RKO (cell line): ENCODE data around the gene ACSL4.
A peak's percentile ranks its signal among the peaks of the same experiment; 100 is the strongest.
"Not testable (repeated sequence)": the region's sequence is repeated elsewhere in the genome, so short reads cannot be mapped to it uniquely, and the experiment has no call there.

Experiments
- DNase-seq: peaks from one replicate; pipeline ENCODE4 v3.0.0-alpha.2; 2016; ENCODE audit warnings: low spot score

The ACSL4 gene

DNA sequence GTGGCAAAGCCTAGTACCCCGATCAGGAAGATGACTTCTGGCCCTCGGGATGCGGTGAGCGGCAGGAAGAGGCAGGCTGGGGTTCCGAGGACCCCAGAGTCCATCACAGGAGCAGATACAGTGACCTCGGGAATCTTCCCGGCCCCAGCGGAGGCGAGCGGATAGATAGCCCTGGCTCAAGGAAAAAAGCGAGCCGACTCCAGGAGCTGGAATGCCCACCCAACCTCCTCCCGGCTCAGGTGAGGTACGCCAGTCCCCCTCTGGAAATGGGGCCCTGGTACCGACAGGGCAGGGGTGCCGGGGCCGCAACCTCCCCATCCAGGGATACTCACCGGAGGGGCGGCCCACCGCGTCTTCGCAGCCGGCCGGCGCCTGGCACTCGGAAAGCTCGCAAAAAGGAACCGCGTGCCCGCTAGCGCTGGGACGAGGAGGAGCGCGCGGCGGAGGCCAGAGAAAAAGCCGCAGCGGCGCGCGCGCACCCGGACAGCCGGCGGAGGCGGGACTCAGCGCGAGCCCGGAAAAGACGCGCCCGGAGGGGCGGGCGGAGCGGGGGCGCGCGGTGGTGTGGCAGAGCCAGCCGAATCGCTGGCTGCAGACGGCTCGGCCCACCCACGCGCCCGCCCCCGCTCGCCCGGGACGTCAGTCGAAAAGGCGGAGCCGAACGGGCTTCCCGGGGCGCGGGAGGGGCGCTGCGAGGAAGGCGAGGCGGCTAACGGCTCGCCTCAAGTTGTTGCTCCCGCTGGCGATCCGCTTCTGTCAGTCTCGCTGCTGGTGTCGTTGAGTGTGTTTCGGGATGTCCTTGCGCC lies at the start of gene ACSL4:
Gene ACSL4 (minus strand): TSS at position 451 of the 806 bp plus-strand sequence. CDS start 49,894 bp downstream, outside the sequence.
- peak; percentile 80 for DNase-seq

DNA sequence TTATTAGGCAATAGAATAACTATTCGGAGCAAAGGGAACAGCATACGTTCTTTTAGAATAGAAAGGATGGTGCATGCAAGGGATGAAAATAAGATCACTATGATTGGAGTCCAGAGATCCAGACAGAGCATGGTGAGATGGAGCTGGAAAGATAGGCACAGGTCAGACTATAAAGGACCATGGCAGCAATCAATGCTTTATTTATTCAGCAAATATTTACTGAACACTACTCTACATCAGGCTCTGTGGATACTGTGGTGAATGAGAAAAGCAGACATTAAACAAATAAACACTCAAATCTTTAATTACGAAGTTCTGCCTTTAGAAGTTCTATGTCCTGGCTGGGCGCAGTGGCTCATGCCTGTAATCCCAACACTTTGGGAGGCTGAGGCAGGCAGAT lies 44.7 kb upstream of the ACSL4 start:
- DNase-seq = no peak

DNA sequence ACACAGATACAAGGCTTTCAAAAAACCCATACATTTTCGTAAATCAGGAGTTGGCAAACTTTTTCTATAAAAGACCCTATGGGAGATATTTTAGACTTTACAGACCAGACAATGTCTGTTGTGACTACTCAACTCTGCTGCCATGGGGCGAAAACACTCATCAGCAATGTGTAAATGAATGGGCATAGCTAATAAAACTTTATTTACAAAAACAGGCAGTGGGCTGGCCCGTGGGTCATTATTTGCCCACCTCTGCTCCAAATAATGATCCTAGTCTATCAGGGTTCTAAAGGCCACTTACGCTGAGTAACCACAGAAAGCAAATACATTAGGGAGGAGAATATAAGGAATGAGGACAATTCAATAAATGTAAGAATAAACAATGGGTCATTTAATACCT lies 43.9 kb upstream of the ACSL4 start:
- no peak for DNase-seq

DNA sequence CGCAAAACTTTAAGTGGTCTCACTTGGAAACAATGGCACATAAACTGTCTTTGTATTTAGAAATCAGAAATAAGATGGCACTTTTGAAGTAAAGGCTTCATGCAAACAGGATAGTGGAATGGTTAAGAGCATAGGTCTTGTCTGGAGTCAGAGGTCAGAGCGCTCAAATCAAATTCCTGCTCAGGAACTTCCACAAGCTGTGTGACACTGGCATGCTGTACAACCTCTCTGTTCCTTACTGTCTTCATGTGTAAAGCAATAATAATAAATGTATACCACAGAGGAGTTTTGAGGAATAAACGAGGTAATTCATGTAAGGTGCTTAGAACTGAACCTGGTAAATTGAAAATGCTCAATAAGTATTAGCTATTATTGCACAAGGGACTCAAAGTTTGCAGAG lies 43.4 kb upstream of the ACSL4 start:
- DNase-seq = no peak

- no peak for DNase-seq
Observed at GRCh38 chrX:109775386-109775785, 42.3 kb upstream of the ACSL4 start.

GRCh38 chrX:109774706-109775105 lies 41.6 kb upstream of the ACSL4 start:
- peak; percentile 45 for DNase-seq

GRCh38 chrX:109774136-109774535 lies 41.1 kb upstream of the ACSL4 start:
- DNase-seq = no peak

DNA sequence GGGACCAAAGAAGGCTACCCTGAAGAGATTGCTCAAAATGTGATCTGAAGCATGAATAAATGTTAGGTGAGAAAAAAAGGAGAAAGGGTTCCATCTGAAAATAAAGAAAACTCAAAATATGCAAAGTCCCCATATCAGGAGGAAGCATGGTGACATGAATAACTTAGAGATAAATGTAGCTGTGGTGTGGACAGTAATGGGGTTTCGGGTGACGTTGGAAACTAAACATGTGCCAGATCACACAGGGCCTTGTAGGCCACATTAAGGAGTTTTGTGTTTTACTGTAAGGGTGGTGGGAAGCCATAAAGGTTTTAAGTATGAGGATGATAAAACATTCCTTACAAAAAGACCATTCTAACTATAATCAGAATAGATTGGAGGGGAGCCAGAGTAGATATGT lies 40.3 kb upstream of the ACSL4 start:
- DNase-seq = no peak

GRCh38 chrX:109770780-109771179 lies 37.7 kb upstream of the ACSL4 start:
- DNase-seq = no peak

- DNase-seq = no peak
Observed at GRCh38 chrX:109760922-109761250, 27.8 kb upstream of the ACSL4 start.

DNA sequence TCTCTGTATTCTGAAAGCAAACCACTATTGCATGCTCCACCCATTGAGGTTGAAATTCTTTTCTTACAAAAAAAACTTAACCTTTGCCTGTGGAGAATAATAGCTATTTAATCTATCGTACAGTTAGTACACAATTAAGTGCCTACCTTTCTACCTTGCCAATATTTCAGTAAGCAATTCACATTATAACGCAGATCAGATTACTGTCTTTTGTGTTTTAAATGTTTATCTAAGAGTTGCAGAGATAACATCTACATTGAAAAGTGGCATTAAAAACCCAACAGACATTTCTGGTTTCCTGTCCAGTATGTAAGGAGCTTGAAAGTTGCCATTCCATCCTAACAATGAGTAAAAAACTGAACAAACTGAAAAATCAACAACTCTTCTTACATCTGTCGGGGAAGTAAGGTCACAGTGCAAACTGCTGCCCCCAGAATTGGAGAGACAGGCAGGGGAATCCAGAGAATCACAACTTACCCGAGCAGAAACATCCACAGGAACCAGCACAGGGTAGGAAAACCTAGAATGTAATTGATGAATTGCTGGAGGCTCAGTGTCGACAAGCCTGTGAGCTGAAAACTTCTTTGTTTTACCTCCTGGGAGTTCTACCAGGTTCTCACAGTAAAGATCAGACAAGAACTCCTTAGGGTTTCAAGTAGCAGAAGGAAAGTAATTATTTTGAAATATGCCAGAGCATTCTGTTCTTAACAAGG lies 27.3 kb upstream of the ACSL4 start:
- no peak for DNase-seq

- no peak for DNase-seq
Observed at GRCh38 chrX:109753256-109753655, 20.2 kb upstream of the ACSL4 start.

DNA sequence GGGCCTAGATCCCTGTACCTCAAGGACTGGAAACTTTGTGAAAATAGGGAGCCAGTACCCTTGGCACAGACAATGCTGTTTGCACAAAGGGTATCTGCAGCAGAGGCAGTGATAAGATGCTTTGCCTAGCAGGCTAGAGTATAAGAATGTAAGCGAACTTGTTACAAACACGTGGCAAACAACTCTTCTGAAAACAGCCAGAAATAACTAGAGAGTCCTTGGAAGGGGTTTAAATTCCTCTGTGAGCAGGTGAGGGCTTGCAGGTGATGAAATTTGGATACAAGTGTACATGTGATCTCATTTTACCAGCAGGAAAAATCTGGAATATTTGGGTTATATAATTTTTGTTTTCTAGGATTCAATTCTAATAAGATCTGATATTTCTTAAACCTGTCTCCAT lies 18.6 kb upstream of the ACSL4 start:
- DNase-seq = no peak

- no peak for DNase-seq
Observed at GRCh38 chrX:109749207-109749606, 16.1 kb upstream of the ACSL4 start.

DNA sequence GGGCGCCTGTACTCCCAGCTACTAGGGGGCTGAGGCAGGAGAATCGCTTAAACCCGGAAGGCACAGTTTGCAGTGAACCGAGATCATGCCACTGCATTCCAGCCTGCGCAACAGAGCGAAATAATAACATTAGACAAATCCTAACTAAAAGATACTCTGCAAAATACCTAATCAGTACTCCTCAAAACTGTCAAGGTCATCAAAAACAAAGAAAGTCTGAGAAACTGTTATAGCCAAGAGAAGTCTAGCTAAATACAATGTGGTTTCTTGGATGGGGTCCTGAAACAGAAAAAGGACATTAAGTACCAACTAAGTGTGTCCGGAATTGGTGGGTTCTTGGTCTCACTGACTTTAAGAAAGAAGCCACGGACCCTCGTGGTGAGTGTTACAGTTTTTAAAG lies 14.6 kb upstream of the ACSL4 start:
- DNase-seq = no peak

- no peak for DNase-seq
Observed at GRCh38 chrX:109742722-109743121, 9.7 kb upstream of the ACSL4 start.

DNA sequence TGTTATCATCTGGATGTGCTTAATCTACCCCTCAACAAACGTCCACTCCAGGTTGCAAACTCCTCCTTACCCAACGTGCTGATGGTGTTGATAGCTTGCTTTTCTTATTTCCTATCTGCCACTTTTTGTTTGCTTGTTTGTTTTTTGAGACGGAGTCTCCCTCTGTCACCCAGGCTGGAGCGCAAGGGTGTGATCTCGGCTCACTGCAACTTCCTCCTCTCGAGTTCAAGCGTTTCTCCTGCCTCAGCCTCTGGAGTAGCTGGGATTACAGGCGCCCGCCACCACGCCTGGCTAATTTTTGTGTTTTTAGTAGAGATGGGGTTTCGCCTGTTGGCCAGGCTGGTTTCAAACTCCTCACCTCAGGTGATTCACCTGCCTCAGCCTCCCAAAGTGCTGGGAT lies 7.8 kb upstream of the ACSL4 start:
- DNase-seq = not testable (repeated sequence)

GRCh38 chrX:109740433-109740809 lies 7.4 kb upstream of the ACSL4 start:
- no peak for DNase-seq

- no peak for DNase-seq
Observed at GRCh38 chrX:109739625-109740432, 6.8 kb upstream of the ACSL4 start.

- no peak for DNase-seq
Observed at GRCh38 chrX:109735202-109735744, 2.2 kb upstream of the ACSL4 start.

DNA sequence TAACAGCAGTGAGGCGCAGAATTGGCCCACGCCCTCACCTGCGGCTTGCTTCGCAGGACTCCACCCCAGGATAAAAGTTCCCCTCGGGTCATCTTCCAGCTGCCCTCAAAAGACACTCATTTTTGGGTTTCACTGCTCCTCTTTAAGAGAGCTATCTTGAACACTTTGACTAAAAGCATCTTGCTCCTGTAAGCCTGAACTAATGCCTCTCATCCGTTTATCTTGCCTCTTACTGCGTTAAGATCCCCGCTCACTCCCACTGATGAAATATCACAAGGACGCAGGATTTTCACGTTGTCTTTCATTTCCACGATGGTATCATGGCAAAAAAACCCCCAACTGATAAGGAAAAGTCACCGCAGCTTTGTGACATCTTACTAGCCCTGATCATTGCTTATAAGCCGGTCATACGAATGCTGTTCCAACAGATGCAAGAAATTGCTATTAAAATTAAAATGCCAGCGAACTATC lies 591 bp upstream of the ACSL4 start:
- no peak for DNase-seq

- peak; percentile 81 for DNase-seq
Observed at GRCh38 chrX:109732017-109732801, 848 bp downstream of the ACSL4 start.
